Activated CD8-positive, alpha-beta T cell treated with anti-CD3 and anti-CD28 coated beads, Interleukin-2, amount 10 ng/mL, durations not matched to agents 7 days and 5 days (primary cell): ENCODE data around the gene LRP2. TPM values are rescaled to one million over a fixed set of nuclear protein-coding genes. Genes with fewer than 3 reads are reported as not detected.
"Not testable (repeated sequence)": the region's sequence is repeated elsewhere in the genome, so short reads cannot be mapped to it uniquely, and the experiment has no call there.

Experiments used
- ATAC-seq: fragments of 150-1000 bp; cut with Tn5 transposase; one replicate; pipeline ENCODE4 v1.10.0; 2021; ENCODE audit warnings: moderate library complexity
- CTCF ChIA-PET: fragments of 350-600 bp; sonication (Branson Sonifier 250); formaldehyde crosslinking; loops from one replicate; lab custom pipeline; 2021; ENCODE audit warnings: antibody characterized with exemption; lab: Charles Lee
- POLR2A ChIA-PET: fragments of 350-600 bp; sonication (Branson Sonifier 250); formaldehyde crosslinking; loops from one replicate; lab custom pipeline; 2021; ENCODE audit warnings: antibody characterized with exemption; lab: Charles Lee
- DNase-seq: peaks from one replicate; pipeline ENCODE4 v3.0.0-alpha.2; 2020
- H3K27ac Mint-ChIP-seq: one replicate; pipeline ENCODE4 v1.8.0; 2021; ENCODE audit warnings: mild to moderate bottlenecking, mixed read lengths
- H3K27me3 Mint-ChIP-seq: one replicate; pipeline ENCODE4 v1.8.0; 2021; ENCODE audit warnings: low read depth, mixed read lengths
- H3K36me3 Mint-ChIP-seq: one replicate; pipeline ENCODE4 v1.8.0; 2021; ENCODE audit warnings: low read depth, mixed read lengths
- H3K4me1 Mint-ChIP-seq: one replicate; pipeline ENCODE4 v1.8.0; 2021; ENCODE audit warnings: low read depth, mixed read lengths
- H3K4me3 Mint-ChIP-seq: one replicate; pipeline ENCODE4 v1.8.0; 2021; ENCODE audit warnings: mild to moderate bottlenecking, mixed read lengths
- H3K9me3 Mint-ChIP-seq: one replicate; pipeline ENCODE4 v1.8.0; 2022; ENCODE audit warnings: mixed read lengths; ENCODE audit not compliant: insufficient read depth
- total RNA-seq, 2 experiments: library from RNA; stranded (reverse); gene quantifications; one replicate each; pipeline ENCODE4 v1.2.3, GENCODE V29; 2021

Gene LRP2
- total RNA-seq, 2 experiments from 2014 or later = 0.03 to 0.21 TPM

DNA sequence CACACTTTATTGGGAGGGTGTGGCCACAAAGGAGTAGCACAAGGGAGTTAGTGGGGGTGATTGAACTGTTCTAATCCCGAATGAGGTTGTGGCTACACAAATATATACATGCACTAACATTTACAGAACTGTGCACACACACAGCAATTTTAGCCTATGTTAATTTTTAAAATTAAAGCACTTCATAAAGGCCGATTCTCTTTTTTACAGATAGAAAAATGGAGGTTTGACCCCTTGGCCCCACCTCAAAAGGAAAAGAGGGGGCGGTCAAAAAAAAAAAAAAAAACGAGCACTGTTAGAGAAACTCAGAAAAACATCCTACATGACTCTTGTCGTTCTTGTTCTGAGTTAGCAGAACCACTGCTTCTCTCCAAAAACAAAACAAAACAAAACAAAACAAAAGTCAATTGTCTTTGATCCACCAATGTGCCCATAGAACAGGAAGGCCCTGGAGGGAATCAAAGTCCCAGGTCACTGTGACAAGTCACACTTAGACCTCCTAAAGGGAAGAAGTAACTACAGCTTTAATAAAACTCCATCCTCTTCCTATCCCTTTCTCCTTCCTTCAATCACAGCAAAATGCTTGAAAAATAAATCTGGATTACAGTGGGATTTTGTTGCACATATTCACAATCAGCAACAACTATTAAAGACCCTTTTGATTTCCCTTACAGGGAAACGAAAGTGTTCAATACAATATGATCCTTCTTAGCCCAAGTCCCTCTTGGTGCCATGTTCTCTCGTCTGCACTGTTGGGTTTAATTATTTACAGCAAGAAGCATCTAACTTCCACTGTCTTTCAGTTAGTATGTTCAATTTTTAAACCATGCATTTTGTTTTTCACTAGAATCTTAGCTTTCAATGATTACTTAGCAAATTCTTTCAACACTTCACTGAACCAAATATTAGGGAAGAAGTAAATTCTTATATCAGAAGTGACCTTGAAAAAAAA lies 16.6 kb downstream of the LRP2 start:
- DNase-seq = no peak
- Mint-ChIP-seq H3K4me1 (no peaks in the 10 kb centered on the region), H3K27me3 (peaks cover 25% of the 10 kb centered on the region), H3K4me3 (no peak overlapping the region), H3K36me3 (no peaks in the 10 kb centered on the region), H3K27ac (no peak overlapping the region), H3K9me3 (no peaks in the 10 kb centered on the region)
- CTCF ChIA-PET = no interaction called here
- POLR2A ChIA-PET = no interaction called here
- no peak for ATAC-seq

DNA sequence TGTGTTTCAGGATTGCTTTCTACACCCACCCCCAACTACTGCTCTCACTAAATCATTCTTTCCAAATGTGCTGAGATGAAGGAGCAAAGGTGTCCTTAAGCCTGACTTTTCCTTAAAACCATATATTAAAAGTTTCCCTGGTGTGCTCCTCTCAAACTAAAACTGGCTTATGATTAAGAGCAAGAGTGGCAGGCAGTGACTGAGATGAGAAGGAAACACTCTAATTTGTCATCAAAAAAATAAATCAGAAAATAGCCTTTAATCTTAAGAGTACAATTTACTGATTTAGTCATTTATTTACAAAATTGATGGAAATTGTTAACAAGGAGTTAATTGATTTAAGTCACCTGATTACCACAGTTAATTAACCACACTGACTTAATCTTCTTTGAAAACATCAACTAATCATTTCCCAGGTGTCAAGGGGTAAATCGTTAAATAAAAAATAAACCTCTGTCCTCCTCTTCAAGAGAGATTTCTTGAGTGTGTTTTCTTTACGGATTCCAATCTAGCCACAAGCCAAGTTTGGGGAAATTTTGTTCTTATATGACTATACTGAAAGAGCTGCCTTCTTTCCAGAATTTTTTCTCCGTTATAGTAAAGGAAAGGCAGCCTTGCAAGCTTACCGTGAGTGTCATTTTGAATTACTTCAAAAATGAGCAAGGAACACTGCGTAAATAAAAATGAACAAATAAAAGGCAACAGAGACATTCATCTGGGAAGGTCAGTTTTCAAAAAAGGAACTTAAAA lies 17.4 kb downstream of the LRP2 start:
- H3K4me1 Mint-ChIP-seq = no peaks in the 10 kb centered on the region
- no peak overlapping the region for H3K27ac Mint-ChIP-seq
- no peaks in the 10 kb centered on the region for H3K9me3 Mint-ChIP-seq
- POLR2A ChIA-PET = interaction anchor here (0.6 kb wide), 1 partner anchor 65 kb away, joined by 6 read pairs; no protein-coding TSS in a partner anchor
- H3K36me3 Mint-ChIP-seq = no peaks in the 10 kb centered on the region
- peaks cover 30% of the 10 kb centered on the region for H3K27me3 Mint-ChIP-seq
- ATAC-seq = no peak
- CTCF ChIA-PET = no interaction called here
- DNase-seq = no peak
- H3K4me3 Mint-ChIP-seq = no peak overlapping the region

DNA sequence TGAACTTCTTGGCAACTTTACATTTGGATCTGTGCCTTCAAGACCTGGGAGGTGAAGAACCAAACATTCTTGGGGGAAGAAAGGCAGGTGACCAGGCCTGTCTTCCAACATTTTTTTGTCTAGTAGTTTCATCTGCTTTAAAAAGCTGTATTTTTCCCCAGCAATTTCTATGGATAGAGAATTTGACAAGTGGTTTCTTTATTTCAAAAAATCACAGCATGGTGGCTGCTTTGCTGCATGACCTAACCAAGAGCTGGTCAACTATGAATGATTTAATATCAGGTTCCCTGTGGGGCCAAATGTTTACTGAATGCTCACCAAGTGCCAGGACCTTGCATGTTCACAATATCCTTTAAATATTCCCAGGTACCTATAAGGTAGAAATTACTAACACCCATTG lies 19.1 kb downstream of the LRP2 start:
- CTCF ChIA-PET = interaction anchor here (1.0 to 1.3 kb wide), 2 partner anchors 11 to 50 kb away, joined by 3 read pairs; no protein-coding TSS in a partner anchor

DNA sequence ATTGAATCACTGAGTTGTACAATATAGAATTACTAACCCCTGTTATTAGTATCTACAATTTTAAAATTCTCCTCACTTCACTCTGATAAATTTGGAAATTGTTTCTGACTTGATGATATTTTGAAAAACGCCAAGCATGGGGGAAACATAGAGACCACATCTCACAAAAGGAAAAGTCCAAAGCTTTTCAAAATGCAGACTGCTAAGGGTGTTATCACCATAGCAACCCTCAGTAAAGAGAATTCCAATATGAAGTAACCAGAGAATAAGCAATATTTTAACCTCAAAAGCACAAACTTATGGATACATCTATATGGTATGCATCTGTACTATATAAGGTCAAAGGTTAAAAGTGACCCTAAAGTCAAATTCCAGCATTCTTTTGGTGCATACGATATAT lies 22.7 kb downstream of the LRP2 start:
- no peaks in the 10 kb centered on the region for H3K9me3 Mint-ChIP-seq
- ChIA-PET POLR2A (no interaction called here), CTCF (no interaction called here)
- no peak for DNase-seq
- no peak overlapping the region for H3K27ac Mint-ChIP-seq
- H3K4me1 Mint-ChIP-seq = no peaks in the 10 kb centered on the region
- no peaks in the 10 kb centered on the region for H3K36me3 Mint-ChIP-seq
- H3K27me3 Mint-ChIP-seq = peaks cover 32% of the 10 kb centered on the region
- no peak overlapping the region for H3K4me3 Mint-ChIP-seq
- no peak for ATAC-seq

More for the DNA sequence above, 19.1 kb downstream of the LRP2 start:
- Mint-ChIP-seq H3K27ac (no peak overlapping the region), H3K4me1 (no peaks in the 10 kb centered on the region), H3K4me3 (no peak overlapping the region), H3K27me3 (peaks cover 30% of the 10 kb centered on the region), H3K36me3 (no peaks in the 10 kb centered on the region), H3K9me3 (no peaks in the 10 kb centered on the region)
- POLR2A ChIA-PET = no interaction called here
- ATAC-seq (no peak), DNase-seq (no peak)

DNA sequence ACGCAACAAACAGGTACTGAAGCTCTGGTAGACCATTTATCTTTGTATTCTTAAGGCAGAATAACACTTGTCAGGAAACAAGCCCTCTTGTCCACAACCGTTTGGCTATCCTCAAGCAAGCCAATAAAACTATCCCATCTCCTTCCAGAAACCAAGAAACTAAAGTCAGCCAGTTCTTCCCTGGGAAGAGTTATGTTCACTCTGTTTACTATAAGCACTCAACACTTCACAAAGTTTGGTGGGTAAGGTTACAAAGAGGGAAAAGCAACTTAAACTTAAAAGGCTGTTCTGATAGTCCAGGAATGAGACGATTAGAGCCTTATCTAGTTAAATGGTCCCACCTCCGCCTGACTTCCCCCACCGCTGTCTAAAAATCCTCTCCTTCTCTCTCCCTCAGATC lies 25.6 kb downstream of the LRP2 start:
- Mint-ChIP-seq H3K4me3 (no peak overlapping the region), H3K27me3 (peaks cover 20% of the 10 kb centered on the region), H3K4me1 (no peaks in the 10 kb centered on the region), H3K27ac (no peak overlapping the region), H3K36me3 (no peaks in the 10 kb centered on the region), H3K9me3 (no peaks in the 10 kb centered on the region)
- ChIA-PET CTCF (no interaction called here), POLR2A (no interaction called here)
- DNase-seq = no peak
- no peak for ATAC-seq

DNA sequence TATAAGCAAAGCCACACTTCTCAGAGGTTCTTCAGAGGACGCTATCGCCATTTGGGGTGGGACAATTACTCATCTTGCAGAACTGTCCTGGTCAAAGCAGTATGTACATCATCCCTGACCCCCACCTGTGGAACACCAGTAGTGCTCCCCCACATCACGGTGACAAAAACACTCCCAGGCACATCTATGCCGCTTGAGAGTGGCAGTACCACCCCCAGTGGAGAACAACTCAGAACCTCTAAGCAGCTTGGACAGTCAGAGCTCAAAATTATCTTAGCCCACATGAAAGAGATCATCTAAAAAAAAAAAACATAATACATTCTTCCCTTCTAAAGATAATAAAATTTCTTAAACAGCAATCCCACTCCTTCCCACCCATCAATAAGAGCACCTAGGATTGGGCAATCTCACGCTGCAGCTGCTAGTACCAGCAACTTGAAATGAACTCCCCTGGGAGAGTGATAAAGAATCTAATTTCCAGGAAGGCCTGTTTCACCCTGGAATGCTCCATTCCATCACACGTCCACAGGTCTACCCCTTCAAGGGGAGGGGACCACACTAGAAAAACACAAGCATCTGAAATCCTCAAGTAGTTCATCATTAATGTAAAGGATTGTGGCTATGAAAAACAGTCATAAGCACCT lies 31.7 kb downstream of the LRP2 start:
- H3K9me3 Mint-ChIP-seq = no peaks in the 10 kb centered on the region
- POLR2A ChIA-PET = no interaction called here
- H3K27me3 Mint-ChIP-seq = peaks cover 3% of the 10 kb centered on the region
- H3K4me1 Mint-ChIP-seq = no peaks in the 10 kb centered on the region
- CTCF ChIA-PET = no interaction called here
- no peak overlapping the region for H3K27ac Mint-ChIP-seq
- H3K4me3 Mint-ChIP-seq = no peak overlapping the region
- DNase-seq = no peak
- ATAC-seq = no peak
- no peaks in the 10 kb centered on the region for H3K36me3 Mint-ChIP-seq

DNA sequence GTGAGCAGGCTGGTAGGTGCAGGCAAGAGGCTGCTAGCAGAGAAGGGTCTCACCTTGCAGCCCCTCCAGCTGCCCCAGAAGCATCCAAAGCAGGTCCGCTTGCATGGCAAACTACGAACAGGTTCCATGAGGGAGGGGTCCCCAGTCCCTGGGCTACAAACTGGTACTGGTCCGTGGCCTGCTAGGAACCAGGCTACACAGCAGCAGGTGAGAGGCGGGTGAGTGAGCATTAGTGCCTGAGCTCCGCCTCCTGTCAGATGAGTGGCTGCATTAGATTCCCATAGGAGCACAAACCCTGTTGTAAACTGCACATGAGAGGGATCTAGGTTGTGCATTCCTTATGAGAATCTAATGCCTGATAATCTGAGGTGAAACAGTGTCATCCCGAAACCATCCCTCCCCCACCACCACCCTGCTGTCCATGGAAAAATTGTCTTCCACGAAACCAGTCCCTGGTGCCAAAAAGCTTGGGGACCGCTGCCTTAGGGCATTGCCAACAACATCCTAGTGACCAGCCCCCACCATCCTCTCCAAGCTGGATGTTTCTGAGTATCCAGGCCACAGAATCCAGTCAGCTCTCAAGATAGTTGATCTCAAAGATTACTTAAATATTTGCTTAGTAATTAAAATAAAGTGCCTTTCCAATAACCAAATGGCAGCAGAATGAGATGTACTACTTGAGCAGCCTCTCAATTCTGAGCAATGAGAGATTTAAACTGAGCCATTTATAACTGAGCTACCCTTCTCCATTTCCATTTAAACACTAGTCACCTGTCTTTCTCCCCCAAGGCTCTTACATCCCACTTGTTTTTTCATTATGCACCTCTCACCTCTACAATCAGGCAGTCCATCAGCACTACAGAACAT lies 32.4 kb downstream of the LRP2 start:
- no peak overlapping the region for H3K4me3 Mint-ChIP-seq

DNA sequence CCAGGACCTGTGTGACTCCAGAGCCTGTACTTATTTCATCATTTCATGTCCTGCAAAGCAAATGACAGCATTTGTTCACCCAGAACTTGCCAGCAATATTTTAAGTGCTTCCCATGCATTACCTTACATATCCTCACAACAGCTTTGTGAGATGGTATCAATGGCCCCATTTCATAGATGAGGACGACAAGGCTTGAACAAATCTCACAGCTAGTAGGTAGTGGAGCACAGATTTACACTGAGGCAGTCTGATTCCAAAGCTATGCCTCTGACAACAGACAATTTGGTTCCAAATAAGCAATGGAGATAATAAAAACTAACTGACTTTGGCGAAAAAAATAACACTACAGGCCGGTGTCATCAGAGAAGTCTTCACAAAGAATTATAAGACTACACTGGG lies 33.5 kb downstream of the LRP2 start:
- no peak overlapping the region for H3K4me3 Mint-ChIP-seq
- ChIA-PET POLR2A (no interaction called here), CTCF (no interaction called here)
- H3K4me1 Mint-ChIP-seq = no peaks in the 10 kb centered on the region
- no peaks in the 10 kb centered on the region for H3K9me3 Mint-ChIP-seq
- DNase-seq (no peak), ATAC-seq (no peak)
- H3K27ac Mint-ChIP-seq = no peak overlapping the region
- peaks cover 5% of the 10 kb centered on the region for H3K27me3 Mint-ChIP-seq
- no peaks in the 10 kb centered on the region for H3K36me3 Mint-ChIP-seq

More for the DNA sequence above, 32.4 kb downstream of the LRP2 start:
- CTCF ChIA-PET = no interaction called here
- Mint-ChIP-seq H3K4me1 (no peaks in the 10 kb centered on the region), H3K27ac (no peak overlapping the region), H3K27me3 (peaks cover 3% of the 10 kb centered on the region), H3K36me3 (no peaks in the 10 kb centered on the region), H3K9me3 (no peaks in the 10 kb centered on the region)
- ATAC-seq (no peak), DNase-seq (no peak)
- POLR2A ChIA-PET = no interaction called here

DNA sequence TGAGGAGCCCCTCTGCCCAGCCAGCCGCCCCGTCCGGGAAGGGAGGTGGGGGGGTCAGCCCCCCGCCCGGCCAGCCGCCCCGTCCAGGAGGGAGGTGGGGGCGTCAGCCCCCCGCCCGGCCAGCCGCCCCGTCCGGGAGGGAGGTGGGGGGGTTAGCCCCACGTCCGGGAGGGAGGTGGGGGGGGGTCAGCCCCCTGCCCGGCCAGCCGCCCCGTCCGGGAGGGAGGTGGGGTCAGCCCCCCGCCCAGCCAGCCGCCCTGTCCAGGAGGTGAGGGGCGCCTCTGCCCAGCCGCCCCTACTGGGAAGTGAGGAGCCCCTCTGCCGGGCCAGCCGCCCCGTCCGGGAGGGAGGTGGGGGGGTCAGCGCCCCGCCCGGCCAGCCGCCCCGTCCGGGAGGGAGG lies 34.5 kb downstream of the LRP2 start:
- H3K9me3 Mint-ChIP-seq, H3K27me3 Mint-ChIP-seq, H3K4me1 Mint-ChIP-seq, H3K36me3 Mint-ChIP-seq, H3K27ac Mint-ChIP-seq, H3K4me3 Mint-ChIP-seq, POLR2A ChIA-PET, CTCF ChIA-PET, ATAC-seq, DNase-seq: not testable (repeated sequence)

DNA sequence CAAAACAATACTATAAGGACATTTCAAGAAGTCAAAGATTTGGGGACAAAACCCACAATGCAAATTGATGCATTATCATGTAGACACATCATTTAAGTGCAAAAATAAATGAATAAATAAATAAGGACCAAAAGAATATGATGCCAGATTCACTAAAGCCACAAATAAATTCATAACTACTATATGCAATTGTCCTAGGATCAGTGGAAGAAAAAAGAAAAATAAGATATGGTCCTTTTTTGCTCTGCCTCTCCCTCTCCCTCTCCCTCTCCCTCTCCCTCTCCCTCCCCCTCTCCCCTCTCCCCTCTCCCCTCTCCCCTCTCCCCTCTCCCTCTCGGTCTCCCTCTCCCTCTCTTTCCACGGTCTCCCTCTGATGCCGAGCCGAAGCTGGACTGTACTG lies 36.4 kb downstream of the LRP2 start:
- peaks cover 11% of the 10 kb centered on the region for H3K27me3 Mint-ChIP-seq
- DNase-seq, H3K4me3 Mint-ChIP-seq, H3K4me1 Mint-ChIP-seq, H3K36me3 Mint-ChIP-seq, CTCF ChIA-PET, POLR2A ChIA-PET, H3K9me3 Mint-ChIP-seq, H3K27ac Mint-ChIP-seq, ATAC-seq: not testable (repeated sequence)

DNA sequence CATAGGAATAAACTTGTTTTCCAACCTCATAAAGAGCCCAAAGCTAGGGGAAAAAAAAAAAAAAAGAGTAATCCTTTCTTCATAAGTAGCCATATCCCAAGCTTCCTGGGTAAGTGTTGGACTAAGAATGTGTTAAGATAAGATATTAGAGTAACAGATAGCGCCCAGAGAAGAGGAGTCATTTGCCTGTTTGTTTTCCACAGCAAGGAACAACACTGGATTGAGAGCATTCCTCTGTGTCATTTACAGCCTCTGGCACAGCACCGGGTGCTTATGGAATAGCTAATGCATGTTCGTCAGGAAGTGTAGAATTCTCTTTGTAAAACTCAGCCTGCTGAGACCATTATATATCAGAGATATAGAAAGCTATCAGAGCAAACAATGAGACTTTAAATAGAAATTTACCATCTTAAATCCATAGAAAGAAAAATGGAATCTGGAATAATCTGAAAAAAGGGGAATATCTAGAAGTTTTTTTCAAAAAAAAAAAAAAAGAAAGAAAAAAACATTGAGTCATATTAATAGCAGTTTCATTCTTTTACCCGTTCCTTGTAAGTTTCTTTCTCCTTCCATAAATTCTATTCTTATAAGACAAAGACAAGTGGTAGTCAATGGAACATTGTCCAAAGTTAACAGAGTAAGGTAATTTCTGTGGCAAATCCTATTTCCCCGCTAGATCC lies 37.6 kb downstream of the LRP2 start:
- no peak overlapping the region for H3K4me3 Mint-ChIP-seq
- CTCF ChIA-PET = no interaction called here
- H3K36me3 Mint-ChIP-seq = no peaks in the 10 kb centered on the region
- H3K4me1 Mint-ChIP-seq = no peaks in the 10 kb centered on the region
- peaks cover 17% of the 10 kb centered on the region for H3K27me3 Mint-ChIP-seq
- no peaks in the 10 kb centered on the region for H3K9me3 Mint-ChIP-seq
- no peak for DNase-seq
- POLR2A ChIA-PET = no interaction called here
- no peak for ATAC-seq
- H3K27ac Mint-ChIP-seq = no peak overlapping the region
